NCI-H446 (cell line): ENCODE measurements around the gene ATP2A3.
A peak's percentile ranks its signal among the peaks of the same experiment; 100 is the strongest.

Source experiments
- DNase-seq, 2 experiments: peaks; one replicate each; lab custom pipeline; 2025; lab: John Stamatoyannopoulos, UW

Gene ATP2A3

GRCh38 chr17:3964203-3965117, at the start of gene ATP2A3:
Gene ATP2A3 (minus strand): TSS chr17:3964437. CDS start chr17:3964291, 146 bp downstream.
- no peak for DNase-seq

GRCh38 chr17:4010754-4011153, 46.5 kb upstream of the ATP2A3 start:
- DNase-seq: no peak

- DNase-seq: no peak
Measured at GRCh38 chr17:4009186-4009785, 45.0 kb upstream of the ATP2A3 start.

GRCh38 chr17:4008441-4009185, 44.4 kb upstream of the ATP2A3 start:
- no peak for DNase-seq

GRCh38 chr17:4008082-4008435, 43.8 kb upstream of the ATP2A3 start:
- DNase-seq: no peak

- DNase-seq: no peak
Measured at GRCh38 chr17:4007346-4008081, 43.3 kb upstream of the ATP2A3 start.

- no peak for DNase-seq
Measured at GRCh38 chr17:4006745-4007211, 42.5 kb upstream of the ATP2A3 start.

GRCh38 chr17:4006165-4006589, 41.9 kb upstream of the ATP2A3 start:
- DNase-seq: no peak

- no peak for DNase-seq
Measured at GRCh38 chr17:4005296-4006164, 41.3 kb upstream of the ATP2A3 start.

- DNase-seq: peak in 1 of 2 experiments; percentile 56
Measured at GRCh38 chr17:4004517-4005295, 40.5 kb upstream of the ATP2A3 start.

GRCh38 chr17:4003501-4004421, 39.5 kb upstream of the ATP2A3 start:
- no peak for DNase-seq

- DNase-seq: no peak
Measured at GRCh38 chr17:4003131-4003500, 38.9 kb upstream of the ATP2A3 start.

- no peak for DNase-seq
Measured at GRCh38 chr17:4001048-4001590, 36.9 kb upstream of the ATP2A3 start.

- no peak for DNase-seq
Measured at GRCh38 chr17:3998436-3998835, 34.2 kb upstream of the ATP2A3 start.

- no peak for DNase-seq
Measured at GRCh38 chr17:3995067-3995466, 30.8 kb upstream of the ATP2A3 start.

GRCh38 chr17:3994221-3994576, 30.0 kb upstream of the ATP2A3 start:
- DNase-seq: no peak

GRCh38 chr17:3993493-3994220, 29.4 kb upstream of the ATP2A3 start:
- DNase-seq: no peak

GRCh38 chr17:3992370-3992769, 28.1 kb upstream of the ATP2A3 start:
- no peak for DNase-seq
